ENCODE results near the gene CFHR3. TPM values are rescaled to one million over a fixed set of nuclear protein-coding genes. Genes with fewer than 3 reads are reported as not detected.
"Not testable (repeated sequence)": the region's sequence is repeated elsewhere in the genome, so short reads cannot be mapped to it uniquely, and the experiment has no call there.

Gene CFHR3
- total and polyA plus RNA-seq, 11 donors: 0.15 to 0.21 TPM; not detected in 9

- Histone ChIP-seq H3K36me3 (no peaks in the 10 kb centered on the region), H3K4me3 (no peak overlapping the region), H3K27ac (no peak overlapping the region), H3K4me1 (no peaks in the 10 kb centered on the region), H3K27me3 (no peaks in the 10 kb centered on the region), H3K9me3 (no peaks in the 10 kb centered on the region)
- TF ChIP-seq POLR2A (IDR thresholded peaks at IDR 0.05) (no peak), CTCF (IDR thresholded peaks at IDR 0.05) (no peak)
- ATAC-seq (no peak), DNase-seq (no peak)
- intact Hi-C loops (cut with DNase I): no loop called here
- 91 to 100% (median 96%) methylated on average over 1 of the region's 1 CpG for WGBS, 4 donors
These were observed 927 bp upstream of the CFHR3 start for GRCh38 chr1:196773713-196774112.

- 44 to 54% (median 50%) methylated on average over 2 of the region's 2 CpGs for WGBS, 4 donors
- DNase-seq: no peak
- TF ChIP-seq POLR2A (IDR thresholded peaks at IDR 0.05) (no peak), CTCF (IDR thresholded peaks at IDR 0.05) (no peak)
These were observed 465 bp upstream of the CFHR3 start for GRCh38 chr1:196774175-196774574.

GRCh38 chr1:196777603-196778002 lies 3.0 kb downstream of the CFHR3 start:
- no peaks in the 10 kb centered on the region for H3K36me3 ChIP-seq
- H3K9me3 ChIP-seq: no peaks in the 10 kb centered on the region
- no peaks in the 10 kb centered on the region for H3K4me1 ChIP-seq
- WGBS, 4 donors: 82 to 91% (median 89%) methylated on average over 9 to 13 of the region's 13 CpGs
- ATAC-seq: no peak
- H3K27ac ChIP-seq: no peak overlapping the region
- H3K27me3 ChIP-seq: no peaks in the 10 kb centered on the region
- H3K4me3 ChIP-seq: no peak overlapping the region
- DNase-seq: no peak
- intact Hi-C loops (cut with DNase I): no loop called here
- TF ChIP-seq CTCF (IDR thresholded peaks at IDR 0.05) (no peak), POLR2A (IDR thresholded peaks at IDR 0.05) (no peak)

More at GRCh38 chr1:196774175-196774574, 465 bp upstream of the CFHR3 start:
- no peak for ATAC-seq
- H3K9me3 ChIP-seq: no peaks in the 10 kb centered on the region
- H3K27me3 ChIP-seq: no peaks in the 10 kb centered on the region
- no peak overlapping the region for H3K4me3 ChIP-seq
- no peaks in the 10 kb centered on the region for H3K4me1 ChIP-seq
- no peak overlapping the region for H3K27ac ChIP-seq
- no peaks in the 10 kb centered on the region for H3K36me3 ChIP-seq
- intact Hi-C loops (cut with DNase I): no loop called here

- intact Hi-C loops (cut with DNase I): no loop called here
- Histone ChIP-seq H3K9me3 (no peaks in the 10 kb centered on the region), H3K27me3 (no peaks in the 10 kb centered on the region), H3K4me1 (no peaks in the 10 kb centered on the region), H3K27ac (no peak overlapping the region), H3K36me3 (no peaks in the 10 kb centered on the region), H3K4me3 (no peak overlapping the region)
- WGBS, 4 donors: 89 to 97% (median 90%) methylated on average over 1 of the region's 1 CpG
- ATAC-seq (no peak), DNase-seq (no peak)
- no peak for TF ChIP-seq POLR2A (IDR thresholded peaks at IDR 0.05)
- TF ChIP-seq CTCF (IDR thresholded peaks at IDR 0.05): no peak
These were observed 4.5 kb downstream of the CFHR3 start for GRCh38 chr1:196779093-196779492.

- WGBS, 4 donors: 73 to 100% (median 84%) methylated on average over 1 of the region's 1 CpG; no CpG with 5 or more reads in 1 of the 4 donors
- H3K27me3 ChIP-seq, H3K4me3 ChIP-seq, H3K36me3 ChIP-seq, H3K9me3 ChIP-seq, H3K27ac ChIP-seq, H3K4me1 ChIP-seq, DNase-seq, ATAC-seq: not testable (repeated sequence)
- intact Hi-C loops (cut with DNase I): loop anchor here in 1 of 10 donors (10.0 kb wide), 1 partner anchor 134 kb away; no protein-coding TSS in a partner anchor
These were observed 16.6 kb downstream of the CFHR3 start for GRCh38 chr1:196791252-196791651.

GRCh38 chr1:196794103-196794502 lies 19.5 kb downstream of the CFHR3 start:
- H3K27me3 ChIP-seq, H3K4me3 ChIP-seq, ATAC-seq, H3K36me3 ChIP-seq, H3K27ac ChIP-seq, DNase-seq, H3K9me3 ChIP-seq, H3K4me1 ChIP-seq: not testable (repeated sequence)
- intact Hi-C loops (cut with DNase I): loop anchor here in 1 of 10 donors (10.0 kb wide), 1 partner anchor 131 kb away; no protein-coding TSS in a partner anchor
- WGBS, 4 donors: 27 to 40% (median 34%) methylated on average over 4 of the region's 4 CpGs

All from heart left ventricle (tissue), 16 donors.